NCI-H2029 (cell line): ENCODE data around the gene PNPLA7.

Source experiments
- DNase-seq: peaks from one replicate; lab custom pipeline; 2025; lab: John Stamatoyannopoulos, UW

The PNPLA7 gene

DNA sequence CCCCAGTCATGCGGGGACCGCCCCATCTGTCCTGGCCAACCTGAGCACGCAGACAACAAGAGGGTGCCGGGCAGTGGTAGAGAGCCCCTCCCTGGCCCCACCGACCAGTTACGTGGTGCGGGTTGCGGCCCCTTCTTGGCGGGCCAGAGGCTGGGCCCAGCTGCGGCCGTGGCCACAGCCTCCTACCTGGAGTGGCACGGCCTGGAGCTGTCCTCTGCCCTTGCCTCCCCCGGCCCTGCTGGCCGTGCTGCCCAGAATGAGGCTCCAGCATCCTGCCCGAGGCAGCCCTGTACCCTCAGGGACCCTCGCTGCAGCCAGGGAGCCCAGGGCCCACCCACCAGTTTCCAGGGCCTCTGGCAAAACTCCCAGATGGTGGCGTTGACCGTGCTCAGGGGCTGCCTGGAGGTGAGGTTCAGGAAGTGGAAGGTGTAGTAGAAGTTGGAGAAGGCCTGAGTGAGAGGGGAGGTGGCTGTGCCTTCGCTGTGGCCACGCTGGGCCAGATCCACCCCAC is 114.8 kb downstream of the PNPLA7 start:
- DNase-seq: no peak

DNA sequence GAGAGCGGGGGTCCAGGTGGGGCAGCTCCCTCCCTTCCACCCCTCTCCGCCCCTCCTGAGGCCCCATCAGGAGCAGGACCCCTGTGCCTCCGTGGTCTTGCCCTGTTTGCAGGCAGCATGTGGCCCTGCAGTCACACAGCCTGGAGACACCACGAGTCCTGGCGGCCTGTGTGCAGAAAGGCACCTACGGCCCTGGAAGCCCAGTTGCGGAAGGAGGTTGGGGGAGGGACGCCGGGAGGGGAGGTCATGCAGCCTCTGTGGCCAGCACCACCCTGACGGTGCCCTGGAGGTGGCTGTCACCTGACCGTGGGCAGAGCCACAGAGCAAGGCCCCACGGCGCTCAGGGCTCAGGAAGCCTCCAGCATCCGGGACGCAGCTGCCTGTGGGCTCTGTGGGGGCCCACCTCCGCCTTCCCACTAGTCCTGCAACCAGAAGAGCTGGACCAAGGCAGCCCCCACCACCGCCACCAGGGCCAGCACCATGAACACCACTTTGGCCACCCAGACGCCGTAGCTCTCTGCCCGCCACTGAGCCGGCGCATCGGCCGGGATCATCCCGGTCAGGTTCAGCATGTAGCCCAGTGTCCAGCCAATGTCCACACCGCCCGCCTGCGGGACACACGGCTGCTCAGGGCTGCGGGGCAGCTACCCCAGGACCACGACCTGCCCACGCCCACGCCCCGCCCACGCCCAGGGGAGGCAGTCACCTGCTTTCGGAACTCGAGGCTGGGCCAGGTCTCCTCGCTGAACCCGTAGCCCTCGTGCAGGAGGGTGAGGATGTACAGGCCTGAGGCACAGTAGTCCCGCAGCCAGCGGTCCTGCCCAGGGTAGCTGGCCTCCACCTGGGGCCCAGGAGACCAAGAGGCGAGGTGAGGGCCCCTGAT is 115.5 kb downstream of the PNPLA7 start:
- no peak for DNase-seq

GRCh38 chr9:137433916-137434431 is 116.2 kb downstream of the PNPLA7 start:
- no peak for DNase-seq

- DNase-seq: no peak
Measured at GRCh38 chr9:137433349-137433915, 116.8 kb downstream of the PNPLA7 start.

GRCh38 chr9:137432687-137433348 is 117.4 kb downstream of the PNPLA7 start:
- no peak for DNase-seq

DNA sequence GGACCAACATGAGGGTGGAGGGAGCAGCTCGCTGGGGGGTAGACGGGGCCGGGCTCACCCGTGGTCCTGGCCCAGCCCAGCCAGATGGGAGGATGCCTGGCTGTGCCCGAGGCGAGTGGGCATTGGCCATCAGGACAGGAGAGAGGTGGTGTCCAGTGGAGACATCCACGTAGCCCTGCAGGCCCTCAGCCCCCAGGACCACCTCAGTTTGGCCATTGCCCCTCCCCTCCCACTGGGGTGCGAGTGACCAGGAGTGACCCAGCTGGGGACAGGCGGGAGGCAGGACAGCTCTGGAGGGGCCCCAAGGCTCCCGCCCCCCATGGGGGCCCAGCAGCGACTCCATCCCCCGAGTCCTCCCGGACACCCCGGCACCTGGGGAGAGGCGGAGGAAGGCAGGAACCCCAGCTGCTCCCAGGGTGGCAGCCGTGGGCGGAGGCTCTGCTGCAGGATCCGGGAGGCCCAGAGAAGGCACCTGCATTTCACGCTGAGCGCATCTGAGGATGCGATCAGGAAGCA is 118.7 kb downstream of the PNPLA7 start:
- no peak for DNase-seq

DNA sequence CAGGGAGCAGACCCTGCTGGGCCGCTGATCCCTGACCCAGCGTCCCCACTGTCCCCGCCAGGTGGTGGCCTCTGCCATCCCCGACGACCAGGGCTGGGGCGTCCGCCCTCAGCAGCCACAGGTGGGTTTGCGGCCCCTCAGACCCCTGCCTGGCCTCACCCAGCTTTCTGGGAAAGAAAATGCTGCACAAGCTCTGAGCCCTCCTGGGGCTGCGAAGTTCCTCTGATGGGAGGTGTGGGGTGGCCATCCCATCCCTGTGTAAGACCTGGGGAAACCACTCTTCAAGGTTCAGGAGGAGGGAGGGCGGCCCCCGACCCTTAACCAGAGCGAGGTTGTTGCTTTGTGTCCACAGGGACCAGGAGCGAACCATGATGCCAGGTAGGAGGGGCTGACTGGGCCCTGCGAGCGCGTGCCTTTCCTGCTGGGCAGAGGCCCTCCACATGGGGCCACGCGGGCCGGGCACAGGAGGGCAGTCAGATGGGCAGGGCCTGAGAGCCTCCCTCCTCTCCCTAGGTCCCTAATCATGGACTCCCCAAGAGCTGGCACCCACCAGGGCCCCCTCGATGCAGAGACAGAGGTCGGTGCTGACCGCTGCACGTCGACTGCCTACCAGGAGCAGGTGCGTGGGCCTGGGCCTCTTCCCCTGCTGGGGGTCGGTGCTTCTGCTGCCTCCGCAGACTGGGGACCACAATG is 119.3 kb downstream of the PNPLA7 start:
- DNase-seq: no peak

DNA sequence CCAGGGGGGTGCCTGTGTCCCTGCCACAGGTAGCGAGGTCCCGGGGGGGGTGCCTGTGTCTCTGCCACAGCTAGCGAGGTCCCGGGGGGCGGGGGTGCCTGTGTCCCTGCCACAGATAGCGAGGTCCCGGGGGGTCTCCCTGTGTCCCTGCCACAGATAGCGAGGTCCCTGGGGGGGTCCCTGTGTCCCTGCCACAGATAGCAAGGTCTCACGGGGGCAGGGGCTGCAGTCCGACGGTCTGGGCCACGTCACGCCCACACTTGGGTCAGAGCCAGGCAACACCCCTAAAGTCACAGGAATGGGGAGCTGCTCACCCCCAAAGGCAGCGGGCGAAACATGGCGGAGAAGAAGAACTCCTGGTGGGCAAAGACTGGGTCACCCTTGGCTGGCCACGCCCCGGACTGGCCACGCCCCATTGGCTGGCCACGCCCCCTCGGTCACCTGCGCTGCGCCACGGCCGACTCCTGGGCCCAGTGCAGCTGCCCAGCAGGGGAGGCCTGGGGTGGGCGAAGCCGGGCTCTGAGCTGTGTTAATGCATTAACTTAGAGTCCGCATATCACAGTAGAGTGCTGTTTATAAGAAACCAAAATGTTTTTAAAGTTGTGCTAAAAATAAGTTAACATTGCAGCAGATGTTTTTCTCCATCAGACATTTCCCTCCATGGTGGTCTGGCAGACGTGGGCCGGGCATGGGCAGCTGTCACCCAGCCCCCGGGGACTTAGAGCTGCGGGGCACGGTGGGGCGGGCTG is 120.1 kb downstream of the PNPLA7 start:
- DNase-seq: peak; percentile 61

DNA sequence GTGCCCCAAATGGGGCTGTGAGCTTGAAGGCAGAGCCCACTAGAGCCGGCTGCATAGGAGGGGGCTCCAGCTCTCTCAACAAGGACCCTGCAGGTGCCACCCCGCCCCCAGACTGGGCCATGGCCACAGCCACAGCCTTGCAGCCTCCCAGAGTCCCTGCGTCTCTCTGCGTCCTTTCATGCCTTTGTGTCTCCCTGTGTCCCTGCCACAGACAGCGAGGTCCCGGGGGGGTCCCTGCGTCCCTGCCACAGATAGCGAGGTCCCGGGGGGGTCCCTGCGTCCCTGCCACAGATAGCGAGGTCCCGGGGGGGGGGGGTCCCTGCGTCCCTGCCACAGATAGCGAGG is 120.7 kb downstream of the PNPLA7 start:
- no peak for DNase-seq

- peak; percentile 40 for DNase-seq
Measured at GRCh38 chr9:137428841-137429545, 121.2 kb downstream of the PNPLA7 start.

- DNase-seq: no peak
Measured at GRCh38 chr9:137428311-137428630, 121.9 kb downstream of the PNPLA7 start.

DNA sequence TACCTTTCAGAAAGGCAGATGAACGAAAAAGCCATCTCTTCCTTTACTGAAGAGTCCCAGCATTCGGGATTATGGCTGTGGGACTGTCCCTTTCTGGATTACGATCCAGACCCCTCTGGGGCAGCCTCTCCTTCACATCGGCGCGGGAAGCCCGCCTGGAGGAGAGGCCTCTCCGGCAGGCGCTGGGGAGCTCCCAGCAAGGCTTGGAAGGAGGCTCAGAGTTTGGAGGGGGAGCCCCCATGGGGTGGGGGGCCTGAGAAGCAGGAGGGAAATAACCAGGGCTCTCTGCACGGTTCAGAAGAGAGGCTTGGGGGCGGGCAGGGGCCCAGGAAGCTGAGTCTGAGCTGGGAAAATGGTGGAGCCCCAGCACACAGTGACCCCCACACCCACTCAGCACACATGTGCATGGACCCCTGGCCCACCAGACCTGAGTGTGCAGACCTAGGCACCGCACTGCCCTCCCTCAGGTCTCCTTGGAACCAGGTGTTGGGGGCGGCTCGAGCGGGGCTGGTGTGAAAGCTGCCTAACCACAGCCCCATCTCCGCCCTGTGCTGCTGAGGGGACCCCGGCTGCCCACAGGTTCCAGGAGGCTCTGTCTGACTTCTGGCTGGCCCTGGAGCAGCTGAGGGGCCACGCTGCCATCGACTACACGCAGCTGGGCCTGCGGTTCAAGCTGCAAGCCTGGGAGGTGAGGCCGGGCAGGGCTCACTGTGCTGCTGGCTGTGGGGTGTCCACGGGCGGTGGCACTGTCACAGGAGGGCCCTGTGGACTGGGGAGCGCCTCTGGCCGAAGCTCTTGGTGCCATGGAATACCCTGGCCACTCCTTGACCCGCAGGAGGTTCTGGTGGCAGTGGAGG is 122.5 kb downstream of the PNPLA7 start:
- DNase-seq: no peak

DNA sequence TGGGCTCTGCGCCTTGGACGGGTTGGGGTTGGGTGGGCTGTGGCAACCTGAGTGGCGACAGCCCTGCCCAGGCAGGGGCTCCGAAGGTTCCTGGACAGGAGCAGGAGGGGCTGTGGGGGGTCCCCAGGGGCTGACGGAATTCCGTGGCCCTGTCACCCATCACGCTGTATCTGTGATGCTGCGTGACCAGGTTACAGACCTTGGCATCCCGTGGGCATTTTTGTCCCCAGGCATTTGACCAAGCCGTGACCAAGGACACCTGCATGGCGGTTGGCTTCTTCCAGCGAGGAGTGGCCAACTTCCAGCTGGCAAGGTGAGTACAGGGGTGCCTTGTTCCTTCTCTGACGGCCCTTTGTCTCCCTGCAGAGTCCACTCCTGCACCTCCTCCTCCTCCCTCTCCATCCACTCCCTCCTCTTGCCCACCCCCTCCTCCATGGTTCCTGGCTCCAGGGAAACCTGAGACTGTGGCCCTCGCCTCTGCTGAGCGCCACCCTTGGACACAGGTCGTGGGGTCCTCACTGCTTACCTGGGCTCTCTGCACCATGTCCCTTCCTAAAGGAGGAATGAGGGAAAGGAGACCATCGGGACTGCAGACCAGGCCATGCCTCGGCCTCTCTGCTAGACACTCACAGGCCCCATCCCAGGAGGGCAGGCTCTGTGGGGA is 124.1 kb downstream of the PNPLA7 start:
- DNase-seq: no peak

DNA sequence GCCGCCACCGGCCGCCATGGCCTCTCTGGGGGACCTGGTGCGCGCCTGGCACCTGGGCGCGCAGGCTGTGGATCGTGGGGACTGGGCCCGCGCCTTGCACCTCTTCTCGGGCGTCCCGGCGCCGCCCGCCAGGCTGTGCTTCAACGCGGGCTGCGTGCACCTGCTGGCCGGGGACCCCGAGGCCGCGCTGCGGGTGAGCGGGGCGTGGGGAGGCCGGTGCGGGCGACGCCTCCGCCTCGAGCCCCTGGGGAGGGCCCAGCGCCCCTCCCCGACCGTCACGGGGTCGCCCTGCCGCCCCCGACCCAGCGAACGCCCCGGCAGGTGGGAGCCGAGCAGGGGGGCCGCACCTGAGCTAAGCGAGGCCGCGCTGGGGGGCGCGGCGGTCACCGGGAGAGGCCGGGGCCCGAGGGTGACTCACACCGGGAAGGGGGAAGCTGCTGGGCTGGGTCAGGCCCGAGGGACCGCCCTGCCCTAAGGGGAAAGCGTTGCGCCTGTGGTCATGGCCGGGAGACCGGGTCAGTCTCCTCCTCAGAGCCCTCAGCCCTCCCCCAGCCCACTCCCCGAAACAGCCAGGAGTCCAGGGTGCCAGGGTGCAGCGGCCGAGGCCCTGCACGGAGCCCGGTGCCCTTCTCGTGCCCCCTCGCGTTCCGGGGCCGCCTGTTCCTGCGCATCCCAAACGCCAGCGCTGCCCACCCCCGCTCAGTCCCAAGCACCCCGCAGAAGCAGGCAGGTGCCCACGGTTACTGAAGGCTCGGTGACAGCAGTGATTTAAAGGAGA is 126.5 kb downstream of the PNPLA7 start:
- no peak for DNase-seq

DNA sequence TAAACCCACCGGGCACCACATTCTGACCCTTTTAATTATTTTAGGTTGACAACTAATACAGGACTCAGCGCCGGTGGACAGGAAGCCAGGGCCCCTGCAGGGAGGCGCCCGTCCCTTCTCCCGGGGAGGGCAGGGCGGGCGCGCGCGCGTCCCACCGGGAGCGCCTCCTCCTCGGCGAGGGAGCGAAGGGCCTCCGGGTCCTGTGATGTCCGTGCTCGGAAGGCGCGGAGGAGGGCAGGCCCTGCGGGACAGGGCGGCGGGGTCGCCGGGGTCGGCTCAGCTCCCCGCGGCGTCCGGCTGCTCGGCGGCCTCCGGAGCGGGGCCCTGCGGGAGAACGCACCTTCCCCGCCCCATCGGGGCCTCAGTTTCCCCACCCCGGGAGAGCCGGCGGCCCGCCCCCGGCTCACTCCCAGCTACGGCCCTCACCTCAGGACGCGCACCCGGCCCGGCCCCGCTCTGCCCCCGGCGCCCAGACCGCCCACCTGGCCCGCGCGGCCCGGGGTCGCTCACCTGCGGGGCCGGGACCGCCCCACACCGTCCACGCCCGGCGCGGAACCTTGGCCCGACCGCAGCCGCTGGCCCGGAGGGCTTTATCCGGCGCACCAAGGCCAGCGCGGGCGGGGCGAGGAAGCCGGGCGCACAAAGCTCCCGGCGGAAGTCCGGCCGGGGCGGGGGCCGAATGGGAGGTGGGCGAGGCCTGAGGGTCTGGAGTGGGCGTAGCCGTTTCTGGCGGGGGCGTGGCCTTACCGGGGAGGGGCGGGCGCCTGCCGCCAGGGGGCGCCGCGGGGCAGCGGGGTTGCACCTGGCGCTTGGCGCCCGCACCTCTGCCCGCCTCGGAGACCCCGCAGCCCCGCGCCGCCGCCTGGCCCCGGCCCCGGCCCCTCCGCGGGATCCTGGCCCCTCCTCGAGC is 127.3 kb downstream of the PNPLA7 start, which contains the start of the genes EXD3 and NOXA1:
EXD3 (minus strand) TSS at position 559 of the 910 bp plus-strand sequence. CDS start 27,805 bp downstream, outside the sequence.
NOXA1 (plus strand) TSS at position 790 of the 910 bp plus-strand sequence. CDS start 137 bp downstream, outside the sequence.
- DNase-seq: peak; percentile 93

GRCh38 chr9:137421838-137422603 is 128.2 kb downstream of the PNPLA7 start:
- DNase-seq: no peak
